IPS DF 6.9 (cell line): ENCODE measurements around the gene MAP1LC3C.

Source experiments
- DNase-seq: peaks from one replicate; pipeline ENCODE4 v3.0.0-alpha.2; 2013; ENCODE audit warnings: low read depth, low spot score
- H3K27ac ChIP-seq: one replicate; pipeline ENCODE4 v1.5.1; 2013; ENCODE audit warnings: low read length, control low read depth
- H3K27me3 ChIP-seq: 2 replicates; pipeline ENCODE4 v1.6.1; 2013; ENCODE audit warnings: mild to moderate bottlenecking, low read length; ENCODE audit not compliant: control insufficient read depth, insufficient read depth
- H3K36me3 ChIP-seq: 2 replicates; pipeline ENCODE4 v1.6.1; 2013; ENCODE audit warnings: low read length; ENCODE audit not compliant: control insufficient read depth, insufficient read depth
- H3K4me1 ChIP-seq: 2 replicates; pipeline ENCODE4 v1.6.1; 2013; ENCODE audit warnings: low read length; ENCODE audit not compliant: control insufficient read depth, insufficient read depth
- H3K4me3 ChIP-seq: 2 replicates; pipeline ENCODE4 v1.5.1; 2013; ENCODE audit warnings: mild to moderate bottlenecking, low read length
- H3K9me3 ChIP-seq: 2 replicates; pipeline ENCODE4 v1.6.1; 2013; ENCODE audit warnings: low read length, inconsistent platforms; ENCODE audit not compliant: control insufficient read depth, insufficient read depth
- WGBS: extraction: QIAGEN DNeasy Blood & Tissue Kit; methylation state at CpG from one replicate; pipeline ENCODE4 v1.1.7; 2013; ENCODE audit warnings: mixed read lengths, missing lambda C conversion rate; ENCODE audit not compliant: insufficient read length, insufficient coverage; 5-methylcytosine and 5-hydroxymethylcytosine counted together

Gene MAP1LC3C

DNA sequence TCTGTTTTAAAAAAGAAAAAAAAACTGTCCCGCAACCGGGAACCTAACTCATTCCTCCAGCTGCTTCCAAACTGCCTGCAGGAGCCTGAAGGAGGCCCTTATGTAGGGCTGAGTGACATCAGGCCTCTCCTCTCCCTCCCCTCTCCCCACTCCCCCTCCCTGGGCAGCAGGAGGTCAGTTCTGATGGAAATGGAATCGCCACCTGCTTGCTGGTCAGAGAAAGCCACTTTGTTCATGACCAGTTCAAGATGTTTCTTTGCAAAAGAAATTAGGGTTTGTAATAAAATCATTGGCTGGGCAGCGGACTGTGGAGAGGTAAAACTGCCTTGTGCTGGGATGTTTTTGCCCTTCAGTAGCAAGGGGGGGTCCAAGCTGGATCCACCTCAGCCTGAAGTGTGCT is at the start of gene MAP1LC3C:
Gene MAP1LC3C, minus strand, starts transcription at position 73 of the 400 bp plus-strand sequence. CDS start 90 bp downstream, outside the sequence.
- Histone ChIP-seq H3K9me3 (no peaks in the 10 kb centered on the region), H3K27me3 (no peaks in the 10 kb centered on the region), H3K27ac (no peak within 1 kb of the TSS), H3K4me3 (peak within 1 kb of the TSS; percentile 48; the same call in 1 of the 2 replicates), H3K36me3 (no peaks in the 10 kb centered on the region), H3K4me1 (peaks cover 2% of the 10 kb centered on the region)
- DNase-seq, result no peak
- no CpG with 5 or more reads among the region's 4 CpGs for WGBS

DNA sequence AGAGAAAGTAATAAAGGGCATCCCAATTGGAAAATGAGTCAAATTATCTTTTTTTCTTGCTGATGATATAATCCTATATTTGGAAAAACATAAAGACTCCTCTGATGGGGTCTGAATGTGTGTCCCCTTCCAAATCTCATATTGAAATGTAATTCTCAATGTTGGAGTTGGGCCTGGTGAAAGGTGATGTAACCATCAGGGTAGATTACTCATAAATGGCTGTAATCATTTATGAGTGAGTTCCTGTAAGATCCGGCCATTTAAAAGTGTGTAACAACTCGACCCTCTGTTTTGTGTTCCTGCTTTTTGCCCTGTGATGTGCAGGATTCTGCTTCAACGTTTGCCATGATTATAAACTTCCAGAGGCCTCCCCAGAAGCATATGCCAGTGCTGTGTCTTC is 44.3 kb upstream of the MAP1LC3C start:
- DNase-seq, result no peak
- WGBS, result no CpG with 5 or more reads among the region's 3 CpGs
- Histone ChIP-seq H3K4me3 (no peak overlapping the region), H3K4me1 (no peaks in the 10 kb centered on the region; the same call in 1 of the 2 replicates), H3K36me3 (no peaks in the 10 kb centered on the region), H3K27me3 (no peaks in the 10 kb centered on the region), H3K9me3 (no peaks in the 10 kb centered on the region; the same call in 1 of the 2 replicates), H3K27ac (no peak overlapping the region)

DNA sequence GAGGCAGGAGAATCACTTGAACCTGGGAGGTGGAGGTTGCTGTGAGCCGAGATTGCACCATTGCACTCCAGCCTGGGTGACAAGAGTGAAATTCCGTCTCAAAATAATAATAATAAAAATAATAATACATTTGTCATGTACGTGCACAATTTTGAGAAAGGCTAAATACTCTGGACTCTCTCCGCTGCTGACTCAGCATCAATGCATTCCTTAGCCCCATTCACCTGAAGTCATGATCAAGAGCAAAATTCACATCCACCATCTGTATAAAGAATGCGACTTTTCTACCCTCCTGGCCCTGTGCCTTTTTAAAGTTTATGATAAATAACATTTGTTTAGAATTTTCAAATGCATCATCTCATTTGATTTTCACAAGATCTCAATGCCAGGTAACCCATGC is 35.5 kb upstream of the MAP1LC3C start:
- DNase-seq, result no peak
- no peaks in the 10 kb centered on the region for H3K36me3 ChIP-seq
- H3K4me3 ChIP-seq, result no peak overlapping the region
- H3K27me3 ChIP-seq, result no peaks in the 10 kb centered on the region
- H3K9me3 ChIP-seq, result no peaks in the 10 kb centered on the region
- no peaks in the 10 kb centered on the region for H3K4me1 ChIP-seq
- no peak overlapping the region for H3K27ac ChIP-seq
- WGBS, result no CpG with 5 or more reads among the region's 5 CpGs

DNA sequence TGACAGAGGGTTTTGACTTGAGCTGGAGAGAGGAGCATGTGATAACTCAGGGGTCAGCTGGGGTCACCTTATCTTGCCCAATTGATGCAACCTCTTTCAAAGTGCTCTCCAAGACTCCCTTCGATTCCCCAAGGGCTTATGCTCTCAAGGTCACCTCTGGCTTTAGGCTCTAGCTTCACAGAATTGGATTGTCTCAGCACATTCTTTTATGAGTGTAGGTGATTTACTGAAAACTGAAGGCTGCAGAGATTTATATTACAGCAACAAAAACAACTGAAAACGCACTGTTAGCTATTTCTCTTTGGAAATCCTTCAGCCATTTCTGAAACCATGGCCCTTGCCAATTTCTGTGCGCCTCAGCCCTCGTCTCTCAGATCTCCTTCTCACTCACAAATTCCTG is 34.5 kb upstream of the MAP1LC3C start:
- no peaks in the 10 kb centered on the region for H3K36me3 ChIP-seq

DNA sequence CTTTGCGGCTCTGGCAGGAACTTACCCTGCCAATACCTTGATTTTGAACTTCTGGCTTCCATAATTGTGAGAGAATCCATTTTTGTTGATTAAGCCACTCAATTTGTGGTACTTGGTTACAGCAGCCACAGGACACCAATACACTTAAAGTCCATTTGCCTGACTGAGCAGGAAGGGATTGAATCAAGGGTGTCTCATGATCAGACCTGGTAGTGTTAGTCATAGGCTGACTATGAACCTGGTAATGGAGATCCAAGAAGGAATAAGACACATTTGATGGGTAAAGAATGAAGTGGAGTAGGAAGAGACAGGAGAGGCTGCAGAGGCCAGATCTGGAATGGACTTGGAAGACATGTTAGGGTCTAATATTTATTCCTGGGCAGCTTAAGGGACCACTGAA is 31.2 kb upstream of the MAP1LC3C start:
- H3K4me1 ChIP-seq, result no peaks in the 10 kb centered on the region
- H3K27me3 ChIP-seq, result no peaks in the 10 kb centered on the region
- no CpG with 5 or more reads among the region's 1 CpG for WGBS
- no peak overlapping the region for H3K4me3 ChIP-seq
- H3K36me3 ChIP-seq, result no peaks in the 10 kb centered on the region
- DNase-seq, result no peak
- H3K9me3 ChIP-seq, result no peaks in the 10 kb centered on the region
- no peak overlapping the region for H3K27ac ChIP-seq

More for the DNA sequence above, 34.5 kb upstream of the MAP1LC3C start:
- no peak overlapping the region for H3K4me3 ChIP-seq
- H3K27ac ChIP-seq, result no peak overlapping the region
- no peaks in the 10 kb centered on the region for H3K27me3 ChIP-seq
- no CpG with 5 or more reads among the region's 4 CpGs for WGBS
- H3K4me1 ChIP-seq, result no peaks in the 10 kb centered on the region
- H3K9me3 ChIP-seq, result no peaks in the 10 kb centered on the region
- DNase-seq, result no peak

DNA sequence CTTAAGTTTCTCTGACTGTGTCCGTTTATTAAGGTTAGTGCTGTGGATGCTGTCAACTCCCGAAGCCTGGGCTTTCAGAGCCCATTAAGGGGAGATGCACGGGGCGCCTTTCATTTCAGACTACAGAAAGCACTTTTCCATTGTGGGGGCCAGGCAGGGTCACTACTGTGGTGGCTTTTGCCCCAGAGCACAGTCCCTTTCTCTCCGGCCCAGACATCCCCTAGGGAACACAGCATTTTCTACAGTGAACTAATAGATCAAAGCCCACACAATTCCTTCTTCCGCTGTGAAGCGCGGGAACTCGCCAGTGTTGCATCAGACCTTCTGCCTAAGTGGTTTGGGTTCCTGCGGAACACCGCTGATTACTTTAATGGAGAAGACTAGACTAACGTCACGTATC is 26.8 kb upstream of the MAP1LC3C start:
- no peaks in the 10 kb centered on the region for H3K27me3 ChIP-seq
- H3K36me3 ChIP-seq, result no peaks in the 10 kb centered on the region
- no CpG with 5 or more reads among the region's 13 CpGs for WGBS
- H3K4me3 ChIP-seq, result no peak overlapping the region
- no peaks in the 10 kb centered on the region for H3K4me1 ChIP-seq
- DNase-seq, result no peak
- H3K27ac ChIP-seq, result no peak overlapping the region
- no peaks in the 10 kb centered on the region for H3K9me3 ChIP-seq

DNA sequence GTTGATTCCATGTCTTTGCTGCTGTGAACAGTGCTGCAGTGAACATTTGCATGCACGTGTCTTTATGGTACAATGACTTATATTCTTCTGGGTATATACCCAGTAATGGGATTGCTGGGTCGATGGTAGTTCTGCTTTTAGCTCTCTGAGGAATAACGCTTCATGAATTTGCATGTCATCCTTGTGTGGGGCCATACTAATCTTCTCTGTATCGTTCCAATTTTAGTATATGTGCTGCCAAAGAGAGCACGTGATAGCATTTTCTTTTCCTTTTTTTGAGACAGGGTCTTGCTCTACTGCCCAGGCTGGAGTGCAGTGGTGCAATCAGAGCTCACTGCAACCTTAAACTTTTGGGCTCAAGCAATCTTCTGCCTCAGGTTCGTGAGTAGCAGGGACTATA is 24.9 kb upstream of the MAP1LC3C start:
- Histone ChIP-seq H3K9me3 (no peaks in the 10 kb centered on the region), H3K27ac (no peak overlapping the region), H3K27me3 (no peaks in the 10 kb centered on the region), H3K36me3 (no peaks in the 10 kb centered on the region), H3K4me3 (no peak overlapping the region), H3K4me1 (no peaks in the 10 kb centered on the region)
- DNase-seq, result no peak
- WGBS, result no CpG with 5 or more reads among the region's 6 CpGs

DNA sequence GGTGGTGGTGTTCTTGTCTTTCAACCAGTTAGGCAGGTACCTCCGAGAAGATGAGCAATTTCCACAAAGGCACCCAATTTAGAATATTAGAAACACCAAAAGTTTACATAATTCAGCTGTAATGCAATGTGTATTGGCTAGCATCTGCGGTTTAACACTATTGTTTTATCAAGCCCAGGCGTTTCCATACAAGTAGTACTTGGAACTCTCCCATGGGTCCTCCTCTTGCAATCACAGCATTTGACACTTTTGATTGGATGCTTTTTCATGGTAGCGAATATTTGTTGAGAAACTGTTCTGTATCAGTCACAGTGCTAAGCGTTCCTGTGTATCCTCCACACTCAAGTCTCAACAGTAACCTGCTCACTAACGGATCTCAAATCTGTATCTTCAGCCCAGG is 20.1 kb upstream of the MAP1LC3C start:
- Histone ChIP-seq H3K9me3 (no peaks in the 10 kb centered on the region), H3K4me3 (no peak overlapping the region), H3K27ac (no peak overlapping the region), H3K36me3 (no peaks in the 10 kb centered on the region), H3K4me1 (no peaks in the 10 kb centered on the region), H3K27me3 (no peaks in the 10 kb centered on the region)
- DNase-seq, result no peak
- WGBS, result no CpG with 5 or more reads among the region's 6 CpGs

DNA sequence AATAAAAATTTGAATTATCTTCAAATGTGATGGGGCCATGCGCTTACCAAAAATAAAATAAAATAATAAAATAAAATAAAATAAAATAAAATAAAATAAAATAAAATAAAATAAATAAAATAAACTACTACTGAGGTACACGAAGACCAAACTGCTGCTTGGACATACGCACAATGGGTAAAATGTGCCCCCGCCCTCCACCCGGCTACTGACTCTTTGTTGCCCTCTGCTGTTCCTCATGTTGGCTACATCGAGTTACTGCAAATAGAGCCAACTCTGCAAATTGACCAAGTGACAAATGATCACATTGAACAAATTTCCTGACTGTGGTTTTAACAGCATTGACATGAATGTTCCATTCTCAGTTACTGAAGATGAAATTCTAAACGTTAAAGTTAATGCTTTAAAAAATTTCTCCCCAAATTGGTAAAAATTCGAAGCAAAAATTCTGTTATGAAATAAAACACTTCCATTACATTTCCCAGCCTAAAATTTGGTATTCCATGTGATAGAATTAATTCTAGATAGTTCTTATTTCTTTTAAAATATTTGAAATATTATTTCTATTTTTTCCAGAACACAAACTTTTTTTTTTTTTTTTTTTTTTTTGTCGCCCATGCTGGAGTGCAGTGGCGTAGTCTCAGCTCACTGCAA is 18.8 kb upstream of the MAP1LC3C start:
- DNase-seq, result no peak

DNA sequence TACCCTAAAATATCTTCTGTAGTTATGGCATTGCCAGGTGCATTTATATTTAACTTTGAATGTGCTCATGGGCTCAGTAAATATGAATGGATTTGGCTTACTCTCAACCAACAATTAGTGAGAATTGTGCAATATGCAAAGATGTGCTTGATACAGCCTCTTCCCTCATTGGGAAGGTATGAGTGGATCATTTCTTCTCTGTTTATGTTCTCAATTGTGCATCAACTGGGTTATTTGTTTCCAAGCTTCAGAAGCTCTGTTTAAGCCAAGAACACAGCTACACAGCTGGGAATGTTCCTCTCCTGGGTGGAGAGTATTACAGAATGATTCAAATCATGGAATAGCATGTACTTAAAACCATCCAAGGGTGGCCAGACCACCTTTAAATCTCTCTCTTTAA is 17.6 kb upstream of the MAP1LC3C start:
- Histone ChIP-seq H3K36me3 (no peaks in the 10 kb centered on the region), H3K4me3 (no peak overlapping the region), H3K27me3 (no peaks in the 10 kb centered on the region), H3K4me1 (no peaks in the 10 kb centered on the region), H3K9me3 (no peaks in the 10 kb centered on the region), H3K27ac (no peak overlapping the region)
- no peak for DNase-seq

More for the DNA sequence above, 18.8 kb upstream of the MAP1LC3C start:
- Histone ChIP-seq H3K27ac (no peak overlapping the region), H3K4me3 (no peak overlapping the region), H3K36me3 (no peaks in the 10 kb centered on the region), H3K4me1 (no peaks in the 10 kb centered on the region), H3K9me3 (no peaks in the 10 kb centered on the region), H3K27me3 (no peaks in the 10 kb centered on the region)
- no CpG with 5 or more reads among the region's 10 CpGs for WGBS
